ENCODE data around the gene SIPA1. TPM values are rescaled to one million over a fixed set of nuclear protein-coding genes. Genes with fewer than 3 reads are reported as not detected.

Gene SIPA1
- total and polyA plus RNA-seq, 2 of the 8 experiments (the other 6 are each of a cell fraction or from before 2014, with no cell fraction given) = 35.3 to 72.2 TPM

GRCh38 chr11:65700399-65700798 lies 62.5 kb downstream of the SIPA1 start:
- POLR2A ChIA-PET (ENCODE audit: partially characterized antibody) = no interaction called here
- Histone ChIP-seq H2BK5ac (ENCODE audit: low read depth, low read length) (no peak overlapping the region), H2AFZ (ENCODE audit: low read length) (no peak overlapping the region), H3K79me2 (ENCODE audit: control insufficient read depth in 1 of 2, insufficient read depth in 2 of 2, low read length in 2 of 2) (no peaks in the 10 kb centered on the region), H4K91ac (replicated peaks; ENCODE audit: insufficient read length, low read length) (no peak overlapping the region), H4K20me1 (replicated peaks in 1 of 2; ENCODE audit: control insufficient read depth in 1 of 2, insufficient read depth in 2 of 2, low read length in 2 of 2) (no peaks in the 10 kb centered on the region), H3K4me3 (ENCODE audit: extremely low read depth in 1 of 4, insufficient read depth in 2 of 4, low read depth in 3 of 4, low read length in 4 of 4) (no peak overlapping the region), H4K8ac (ENCODE audit: extremely low read depth, insufficient read depth, low read length) (no peak overlapping the region), H3K23me2 (ENCODE audit: low read depth, low read length) (no peaks in the 10 kb centered on the region; the same call in 1 of the 2 replicates), H3K9ac (replicated peaks in 1 of 4; ENCODE audit: extremely low read depth in 1 of 4, low read depth in 3 of 4, low read length in 3 of 4) (no peak overlapping the region), H2BK120ac (replicated peaks; ENCODE audit: low read depth, low read length) (no peak overlapping the region), H3K9me3 (ENCODE audit: insufficient read depth in 2 of 2, low read depth in 1 of 2, low read length in 1 of 2) (0 out of 4 replicates have a peak, but pooled peaks cover 0 to 7% of the 10 kb centered on the region in 2 experiments), H3K4ac (replicated peaks; ENCODE audit: insufficient read length, low read depth, low read length) (no peak overlapping the region), H2BK20ac (ENCODE audit: low read length) (no peak overlapping the region), H3K56ac (replicated peaks; ENCODE audit: insufficient read length, low read depth, low read length) (no peak overlapping the region), H3K36me3 (ENCODE audit: control insufficient read depth in 2 of 4, insufficient read depth in 4 of 4, low read length in 3 of 4) (no peaks in the 10 kb centered on the region), H3K79me1 (ENCODE audit: low read depth, low read length) (no peaks in the 10 kb centered on the region), H3K14ac (ENCODE audit: insufficient read length) (no peak overlapping the region), H3K27me3 (replicated peaks in 1 of 4; ENCODE audit: control insufficient read depth in 3 of 4, extremely low read depth in 1 of 4, insufficient read depth in 3 of 4, low read length in 3 of 4) (no peaks in the 10 kb centered on the region; a peak in 3 of 7 replicates), H3K18ac (ENCODE audit: extremely low read depth, low read length) (no peak overlapping the region), H2AK5ac (ENCODE audit: low read depth, low read length) (no peak overlapping the region), H2BK12ac (ENCODE audit: low read depth, low read length) (no peak overlapping the region), H3K4me1 (replicated peaks in 1 of 4; ENCODE audit: control insufficient read depth in 3 of 4, insufficient read depth in 4 of 4, low read length in 3 of 4) (no peaks in the 10 kb centered on the region), H3K4me2 (ENCODE audit: insufficient read depth in 1 of 2, low read depth in 2 of 2, low read length in 2 of 2) (no peak overlapping the region), H3K27ac (ENCODE audit: low read depth, low read length) (no peak overlapping the region), H3K23ac (ENCODE audit: insufficient read length) (no peak overlapping the region), H2BK15ac (ENCODE audit: low read length) (no peak overlapping the region), H4K5ac (ENCODE audit: insufficient read length, low read depth, low read length) (no peak overlapping the region)
- FAIRE-seq (no peak), DNase-seq (ENCODE audit: low read depth in 1 of 2, low spot score in 2 of 2) (no peak)
- WGBS, 2 experiments (ENCODE audit: extremely low coverage in 1 of 2, insufficient coverage in 1 of 2, insufficient read length in 1 of 2, insufficient replicate concordance in 2 of 2, low coverage in 1 of 2, low lambda C conversion rate in 2 of 2, missing lambda C conversion rate in 1 of 2) = 85% methylated on average over 3 of the region's 3 CpGs; no CpG with 5 or more reads in 1 of the 2 experiments
- no peak for TF ChIP-seq CEBPB (IDR thresholded peaks at IDR 0.05; ENCODE audit: low read depth, low read length)
- no peak for TF ChIP-seq SP1 (IDR thresholded peaks at IDR 0.05; ENCODE audit: low read depth, low read length)
- no peak for TF ChIP-seq NRF1 (IDR thresholded peaks at IDR 0.05; ENCODE audit: low read depth, low read length)
- TF ChIP-seq CBX5 (IDR thresholded peaks at IDR 0.05; ENCODE audit: low read depth, low read length) = no peak
- TF ChIP-seq ASH2L (IDR thresholded peaks at IDR 0.05; ENCODE audit: low read length) = no peak
- TF ChIP-seq BACH1 (IDR thresholded peaks at IDR 0.05; ENCODE audit: low read length) = no peak
- no peak for TF ChIP-seq SUZ12 (IDR thresholded peaks at IDR 0.05; ENCODE audit: low read length)
- no peak for TF ChIP-seq CHD2 (IDR thresholded peaks at IDR 0.05; ENCODE audit: low read length)
- no peak for TF ChIP-seq CREB1 (IDR thresholded peaks at IDR 0.05)
- CTCF ChIA-PET (ENCODE audit: partially characterized antibody) = interaction anchor here (1.1 to 1.8 kb wide), 2 partner anchors 11 to 184 kb away, joined by 3 read pairs; partner anchors contain the start of gene KAT5

All from H1 (cell line).